CD4-positive, alpha-beta memory T cell (primary cell): ENCODE results near the gene MICAL2. TPM values are rescaled to one million over a fixed set of nuclear protein-coding genes. Genes with fewer than 3 reads are reported as not detected.

Source experiments
- CTCF ChIA-PET: fragments of 350-600 bp; sonication (Branson Sonifier 250); formaldehyde crosslinking; loops from one replicate; lab custom pipeline; 2021; ENCODE audit warnings: inconsistent platforms; ENCODE audit not compliant: partially characterized antibody; lab: Charles Lee
- POLR2A ChIA-PET: fragments of 350-600 bp; sonication (Branson Sonifier 250); formaldehyde crosslinking; loops from one replicate; lab custom pipeline; 2021; ENCODE audit not compliant: partially characterized antibody; lab: Charles Lee
- DNase-seq, 5 donors: peaks; one replicate each; pipeline versions ENCODE4 v3.0.0 to v3.0.0-alpha.2; 2020 to 2022; ENCODE audit warnings: mixed read lengths in 1 of 5
- H3K27ac ChIP-seq: one replicate; pipeline ENCODE4 v1.7.0; 2013; ENCODE audit warnings: low read depth, low read length
- H3K27me3 ChIP-seq: 2 replicates; pipeline ENCODE4 v1.7.0; 2013; ENCODE audit warnings: mild to moderate bottlenecking, low read length, moderate library complexity; ENCODE audit not compliant: insufficient read depth
- H3K36me3 ChIP-seq: 2 replicates; pipeline ENCODE4 v1.7.0; 2013; ENCODE audit warnings: mild to moderate bottlenecking, low read length, moderate library complexity; ENCODE audit not compliant: insufficient read depth
- H3K4me1 ChIP-seq: 2 replicates; pipeline ENCODE4 v1.7.0; 2013; ENCODE audit warnings: mild to moderate bottlenecking, low read length, moderate library complexity; ENCODE audit not compliant: insufficient read depth
- H3K4me3 ChIP-seq, 2 donors: one replicate each; pipeline ENCODE4 v1.7.0; 2013; ENCODE audit warnings: low read length in 2 of 2, mild to moderate bottlenecking in 1 of 2
- H3K9me3 ChIP-seq, 2 donors: one replicate each; pipeline ENCODE4 v1.7.0; 2013; ENCODE audit warnings: low read length in 2 of 2, control low read depth in 1 of 2; ENCODE audit not compliant: control insufficient read depth in 1 of 2
- H3K27ac Mint-ChIP-seq, 7 donors: one replicate each; pipeline ENCODE4 v1.8.0; 2020 to 2021; ENCODE audit warnings: mixed read lengths in 7 of 7, mild to moderate bottlenecking in 6 of 7, inconsistent platforms in 3 of 7, moderate library complexity in 3 of 7
- H3K27me3 Mint-ChIP-seq, 2 donors: one replicate each; pipeline ENCODE4 v1.8.0; 2020 to 2021; ENCODE audit warnings: mixed read lengths in 2 of 2
- H3K36me3 Mint-ChIP-seq, 2 donors: one replicate each; pipeline ENCODE4 v1.8.0; 2020 to 2021; ENCODE audit warnings: mixed read lengths in 2 of 2, inconsistent platforms in 1 of 2, mild to moderate bottlenecking in 1 of 2
- H3K4me1 Mint-ChIP-seq, 4 donors: one replicate each; pipeline ENCODE4 v1.8.0; 2020 to 2021; ENCODE audit warnings: mixed read lengths in 4 of 4, mild to moderate bottlenecking in 1 of 4
- H3K4me3 Mint-ChIP-seq, 8 donors: one replicate each; pipeline ENCODE4 v1.8.0; 2020 to 2021; ENCODE audit warnings: mixed read lengths in 8 of 8, mild to moderate bottlenecking in 7 of 8, moderate library complexity in 6 of 8, inconsistent platforms in 3 of 8
- H3K9me3 Mint-ChIP-seq, 8 donors: one replicate each; pipeline ENCODE4 v1.8.0; 2020 to 2021; ENCODE audit warnings: mixed read lengths in 8 of 8, mild to moderate bottlenecking in 5 of 8, inconsistent platforms in 3 of 8, moderate library complexity in 1 of 8
- intact Hi-C: fragments of 100-400 bp; cut with micrococcal nuclease; formaldehyde crosslinking; loops from one replicate; pipeline ENCODE4 v1.15.1; 2023
- polyA plus RNA-seq, 2 donors: library from polyadenylated mRNA; unstranded; fragments of 300-500 nt; fragmentation: Illumina TruSeq; gene quantifications; one replicate each; pipeline ENCODE4 v1.2.3, GENCODE V29; 2021
- total RNA-seq, 2 experiments: library from RNA; stranded (reverse); gene quantifications; one replicate each; pipeline ENCODE4 v1.2.3, GENCODE V29; 2021

Gene MICAL2
- total and polyA plus RNA-seq, 4 experiments from 2014 or later: 10.9 to 38.8 (median 28.2) TPM

- Histone ChIP-seq H3K4me3 (peak overlapping the region in 1 of 2 donors; percentile 15), H3K27me3 (no peaks in the 10 kb centered on the region), H3K9me3 (no peaks in the 10 kb centered on the region), H3K36me3 (no peaks in the 10 kb centered on the region), H3K27ac (peak overlapping the region; percentile 45), H3K4me1 (peaks cover 40% of the 10 kb centered on the region)
- peak overlapping the region; percentile 56 to 84 (median 74) for H3K4me3 Mint-ChIP-seq
- no peaks in the 10 kb centered on the region for H3K36me3 Mint-ChIP-seq
- ChIA-PET CTCF (interaction anchor here (0.9 to 5.9 kb wide), 8 partner anchors 9 to 143 kb away, joined by 3 to 40 read pairs (median 4); no protein-coding TSS in a partner anchor), POLR2A (interaction anchor here (1.1 to 4.0 kb wide), 5 partner anchors 10 to 47 kb away, joined by 3 to 25 read pairs (median 11); no protein-coding TSS in a partner anchor)
- no peaks in the 10 kb centered on the region for H3K9me3 Mint-ChIP-seq
- H3K27me3 Mint-ChIP-seq: no peaks in the 10 kb centered on the region
- intact Hi-C loops: no loop called here
- DNase-seq: peak; percentile 60 to 73 (median 66)
- H3K4me1 Mint-ChIP-seq: peaks cover 21 to 60% (median 37%) of the 10 kb centered on the region in 4 donors
- peak overlapping the region; percentile 8 to 95 (median 87) for H3K27ac Mint-ChIP-seq
Measured at GRCh38 chr11:12189543-12190235, 79.3 kb downstream of the MICAL2 start.

GRCh38 chr11:12190511-12190910, 80.1 kb downstream of the MICAL2 start:
- H3K36me3 ChIP-seq: no peaks in the 10 kb centered on the region
- no peaks in the 10 kb centered on the region for H3K36me3 Mint-ChIP-seq
- DNase-seq: no peak
- no peaks in the 10 kb centered on the region for H3K9me3 ChIP-seq
- H3K4me3 ChIP-seq: no peak overlapping the region
- intact Hi-C loops: no loop called here
- CTCF ChIA-PET: interaction anchor here (1.0 to 5.9 kb wide), 5 partner anchors 9 to 103 kb away, joined by 3 to 40 read pairs (median 4); no protein-coding TSS in a partner anchor
- H3K27ac ChIP-seq: no peak overlapping the region
- H3K27me3 Mint-ChIP-seq: no peaks in the 10 kb centered on the region
- H3K4me3 Mint-ChIP-seq: peak overlapping the region in 7 of 8 donors; percentile 3 to 77 (median 74)
- H3K4me1 Mint-ChIP-seq: peaks cover 23 to 68% (median 43%) of the 10 kb centered on the region in 4 donors
- H3K4me1 ChIP-seq: peaks cover 48% of the 10 kb centered on the region
- no peaks in the 10 kb centered on the region for H3K27me3 ChIP-seq
- peak overlapping the region in 4 of 7 donors; percentile 62 to 95 (median 81) for H3K27ac Mint-ChIP-seq
- H3K9me3 Mint-ChIP-seq: no peaks in the 10 kb centered on the region
- POLR2A ChIA-PET: interaction anchor here (1.1 to 4.0 kb wide), 5 partner anchors 9 to 47 kb away, joined by 3 to 25 read pairs (median 11); no protein-coding TSS in a partner anchor

GRCh38 chr11:12192794-12193514, 82.6 kb downstream of the MICAL2 start:
- DNase-seq: no peak
- Mint-ChIP-seq H3K27ac (peak overlapping the region; percentile 18 to 82 (median 43)), H3K9me3 (no peaks in the 10 kb centered on the region), H3K4me3 (peak overlapping the region in 1 of 8 donors; percentile 8), H3K27me3 (no peaks in the 10 kb centered on the region), H3K36me3 (peaks cover 0 to 4% of the 10 kb centered on the region in 2 donors), H3K4me1 (peaks cover 42 to 80% (median 60%) of the 10 kb centered on the region in 4 donors)
- H3K4me3 ChIP-seq: no peak overlapping the region
- H3K27ac ChIP-seq: no peak overlapping the region
- ChIA-PET CTCF (interaction anchor here (0.8 to 5.9 kb wide), 6 partner anchors 12 to 146 kb away, joined by 3 to 40 read pairs (median 4); no protein-coding TSS in a partner anchor), POLR2A (interaction anchor here (17.9 kb wide), 1 partner anchor 29 kb away, joined by 251 read pairs; no protein-coding TSS in a partner anchor)
- intact Hi-C loops: no loop called here
- H3K9me3 ChIP-seq: no peaks in the 10 kb centered on the region
- H3K4me1 ChIP-seq: peaks cover 60% of the 10 kb centered on the region
- no peaks in the 10 kb centered on the region for H3K36me3 ChIP-seq
- H3K27me3 ChIP-seq: no peaks in the 10 kb centered on the region

- Mint-ChIP-seq H3K4me1 (peaks cover 46 to 81% (median 67%) of the 10 kb centered on the region in 4 donors), H3K9me3 (no peaks in the 10 kb centered on the region), H3K27me3 (no peaks in the 10 kb centered on the region), H3K36me3 (peaks cover 0 to 4% of the 10 kb centered on the region in 2 donors), H3K4me3 (peak overlapping the region in 1 of 8 donors; percentile 8), H3K27ac (peak overlapping the region; percentile 25 to 98 (median 44))
- no peak overlapping the region for H3K27ac ChIP-seq
- H3K27me3 ChIP-seq: no peaks in the 10 kb centered on the region
- no peaks in the 10 kb centered on the region for H3K9me3 ChIP-seq
- no peak overlapping the region for H3K4me3 ChIP-seq
- no peak for DNase-seq
- ChIA-PET POLR2A (interaction anchor here (1.4 to 17.9 kb wide), 2 partner anchors 10 to 29 kb away, joined by 3 to 251 read pairs; no protein-coding TSS in a partner anchor), CTCF (interaction anchor here (0.8 to 4.0 kb wide), 6 partner anchors 13 to 227 kb away, joined by 3 to 28 read pairs (median 3); no protein-coding TSS in a partner anchor)
- H3K36me3 ChIP-seq: no peaks in the 10 kb centered on the region
- H3K4me1 ChIP-seq: peaks cover 63% of the 10 kb centered on the region
- intact Hi-C loops: no loop called here
Measured at GRCh38 chr11:12193515-12194336, 83.3 kb downstream of the MICAL2 start.

GRCh38 chr11:12195768-12196167, 85.4 kb downstream of the MICAL2 start:
- H3K4me3 Mint-ChIP-seq: peak overlapping the region; percentile 86 to 96 (median 92)
- peak overlapping the region; percentile 65 to 83 for H3K4me3 ChIP-seq
- peak; percentile 59 to 76 (median 68) for DNase-seq
- H3K4me1 ChIP-seq: peaks cover 66% of the 10 kb centered on the region
- no peaks in the 10 kb centered on the region for H3K36me3 ChIP-seq
- peaks cover 48 to 81% (median 70%) of the 10 kb centered on the region in 4 donors for H3K4me1 Mint-ChIP-seq
- no peaks in the 10 kb centered on the region for H3K9me3 Mint-ChIP-seq
- H3K27ac Mint-ChIP-seq: peak overlapping the region; percentile 87 to 98 (median 98)
- H3K27me3 Mint-ChIP-seq: no peaks in the 10 kb centered on the region
- peaks cover 0 to 4% of the 10 kb centered on the region in 2 donors for H3K36me3 Mint-ChIP-seq
- POLR2A ChIA-PET: interaction anchor here (0.7 to 17.9 kb wide), 14 partner anchors 10 to 109 kb away, joined by 3 to 251 read pairs (median 5); no protein-coding TSS in a partner anchor
- no peaks in the 10 kb centered on the region for H3K27me3 ChIP-seq
- H3K9me3 ChIP-seq: no peaks in the 10 kb centered on the region
- CTCF ChIA-PET: interaction anchor here (0.7 to 4.0 kb wide), 9 partner anchors 10 to 109 kb away, joined by 3 to 28 read pairs (median 4); no protein-coding TSS in a partner anchor
- intact Hi-C loops: loop anchor here (1.0 to 5.0 kb wide), 3 partner anchors 29 to 83 kb away; partner anchors contain the start of gene MICAL2
- peak overlapping the region; percentile 52 for H3K27ac ChIP-seq

- Mint-ChIP-seq H3K36me3 (peaks cover 0 to 4% of the 10 kb centered on the region in 2 donors), H3K4me1 (peaks cover 51 to 83% (median 73%) of the 10 kb centered on the region in 4 donors), H3K27me3 (no peaks in the 10 kb centered on the region), H3K4me3 (peak overlapping the region; percentile 86 to 96 (median 92)), H3K9me3 (no peaks in the 10 kb centered on the region), H3K27ac (peak overlapping the region; percentile 87 to 98 (median 98))
- intact Hi-C loops: loop anchor here (1.0 to 5.0 kb wide), 2 partner anchors 40 to 84 kb away; partner anchors contain the start of gene MICAL2
- ChIA-PET POLR2A (interaction anchor here (0.9 to 17.9 kb wide), 16 partner anchors 11 to 110 kb away, joined by 3 to 251 read pairs (median 4); no protein-coding TSS in a partner anchor), CTCF (interaction anchor here (1.3 to 6.2 kb wide), 7 partner anchors 12 to 109 kb away, joined by 4 to 54 read pairs (median 14); no protein-coding TSS in a partner anchor)
- peak overlapping the region; percentile 52 for H3K27ac ChIP-seq
- peak overlapping the region; percentile 65 to 83 for H3K4me3 ChIP-seq
- no peaks in the 10 kb centered on the region for H3K9me3 ChIP-seq
- no peaks in the 10 kb centered on the region for H3K27me3 ChIP-seq
- H3K36me3 ChIP-seq: no peaks in the 10 kb centered on the region
- DNase-seq: peak in 4 of 5 donors; percentile 31 to 44 (median 38)
- peaks cover 71% of the 10 kb centered on the region for H3K4me1 ChIP-seq
Measured at GRCh38 chr11:12196308-12196707, 85.9 kb downstream of the MICAL2 start.
